ENCODE results near the gene SERTM1.
A peak's percentile ranks its signal among the peaks of the same experiment; 100 is the strongest.

The SERTM1 gene

DNA sequence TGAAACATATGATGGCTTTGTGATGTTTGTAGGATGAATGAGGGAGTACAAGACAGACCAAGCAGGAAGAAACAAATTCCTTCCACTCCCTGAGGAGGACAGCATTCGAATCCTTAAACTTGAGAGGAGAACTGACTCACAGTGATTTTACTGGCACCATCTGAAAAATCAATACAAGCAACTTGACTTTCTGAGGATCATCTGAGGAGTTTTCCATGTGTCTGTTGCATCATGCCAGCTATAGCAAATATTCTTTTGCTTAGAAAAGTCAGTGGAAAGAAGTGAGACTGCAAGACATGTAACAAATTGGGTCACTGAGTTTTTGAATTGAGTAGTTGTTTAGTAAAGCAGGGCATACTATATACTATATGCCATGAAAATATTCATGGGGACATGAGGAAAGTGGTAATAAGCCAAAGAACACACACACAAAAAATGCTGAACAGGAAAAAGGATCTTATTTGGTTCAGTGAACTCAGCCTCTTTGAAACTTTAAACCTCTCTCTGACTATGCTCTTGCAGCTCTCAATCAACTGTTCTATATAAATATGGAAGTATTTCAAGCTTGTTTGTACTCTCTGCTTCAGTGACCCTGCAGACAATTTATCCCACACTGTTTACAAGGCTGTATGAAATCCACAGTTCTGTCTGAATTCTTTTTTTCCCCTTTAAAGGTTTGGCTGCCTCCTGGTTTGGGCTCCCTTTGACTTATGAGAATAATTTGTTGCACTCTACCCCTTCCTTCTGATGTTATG lies 35.5 kb downstream of the SERTM1 start:
- no peak for DNase-seq

DNA sequence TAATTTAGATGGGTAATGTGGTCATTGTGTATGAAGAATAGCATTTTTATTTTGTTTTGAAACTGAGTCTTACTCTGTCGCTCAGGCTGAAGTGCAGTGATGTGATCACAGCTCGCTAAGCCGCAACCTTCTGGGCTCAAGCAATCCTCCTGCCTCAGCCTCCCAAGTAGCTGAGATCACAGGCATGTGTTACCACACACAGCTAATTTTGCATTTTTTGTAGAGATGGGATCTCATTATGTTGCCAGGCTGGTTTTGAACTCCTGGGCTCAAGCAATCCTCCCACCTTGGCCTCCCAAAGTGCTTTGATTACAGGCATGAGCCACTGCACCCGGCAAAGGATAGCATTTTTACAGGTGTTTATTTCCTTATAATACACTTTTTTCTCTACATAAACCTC lies 36.6 kb downstream of the SERTM1 start:
- DNase-seq = no peak

DNA sequence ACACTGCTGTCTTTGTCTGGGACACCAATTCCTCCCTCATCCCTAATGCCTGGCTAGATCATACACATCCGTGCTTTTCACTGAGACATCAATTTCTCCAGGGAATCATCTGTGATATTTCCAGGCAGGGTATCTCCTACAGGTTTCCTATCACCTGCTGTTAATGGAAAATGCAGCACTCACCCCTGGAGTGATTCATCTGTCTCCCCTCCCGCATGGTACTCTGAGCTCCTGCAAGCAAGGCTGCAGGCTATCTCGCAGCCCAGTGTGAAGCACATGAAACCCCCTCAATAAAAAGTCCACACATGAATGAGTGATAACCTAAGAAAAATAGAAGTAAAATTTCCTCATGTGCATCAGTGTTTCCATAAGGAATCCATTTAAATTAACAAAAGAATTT lies 38.5 kb downstream of the SERTM1 start:
- no peak for DNase-seq

DNA sequence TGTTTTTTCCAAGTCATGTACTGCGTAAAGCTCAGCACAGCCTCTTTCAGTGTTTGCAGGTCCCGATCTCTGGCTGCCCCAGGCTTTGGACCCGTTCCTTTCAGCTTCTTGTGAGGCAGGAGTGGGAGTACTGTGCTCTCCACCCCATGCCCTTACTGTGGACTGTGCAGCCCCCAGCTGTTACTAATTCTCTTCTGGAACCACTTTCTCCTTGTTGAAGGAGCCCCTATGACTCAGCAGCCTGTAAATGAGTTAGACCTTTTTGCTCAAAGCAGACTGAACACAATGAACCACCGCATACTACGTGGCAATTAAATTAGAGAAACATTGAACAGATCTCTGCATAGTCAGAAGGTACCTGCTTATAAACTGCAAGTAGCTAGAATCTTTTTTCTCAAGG lies 39.0 kb downstream of the SERTM1 start:
- no peak for DNase-seq

DNA sequence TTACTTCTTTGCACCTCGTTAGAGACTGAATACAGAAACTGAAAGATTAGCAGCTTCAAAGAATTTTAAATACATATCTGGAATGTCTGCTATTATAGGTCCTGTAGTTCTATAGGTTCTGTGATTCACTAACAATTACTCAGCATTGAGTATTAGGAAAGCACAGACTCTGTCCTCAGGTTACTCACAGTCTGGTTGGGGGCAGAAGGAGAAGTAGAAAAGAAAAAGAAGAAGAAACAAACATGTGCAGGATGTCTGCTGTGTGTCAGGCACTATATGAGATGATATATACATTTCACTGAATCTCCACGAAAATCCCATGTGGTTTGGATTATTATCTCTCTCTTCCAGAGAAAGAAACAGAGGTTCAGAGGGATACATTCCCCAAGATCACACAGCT lies 40.1 kb downstream of the SERTM1 start:
- no peak for DNase-seq

DNA sequence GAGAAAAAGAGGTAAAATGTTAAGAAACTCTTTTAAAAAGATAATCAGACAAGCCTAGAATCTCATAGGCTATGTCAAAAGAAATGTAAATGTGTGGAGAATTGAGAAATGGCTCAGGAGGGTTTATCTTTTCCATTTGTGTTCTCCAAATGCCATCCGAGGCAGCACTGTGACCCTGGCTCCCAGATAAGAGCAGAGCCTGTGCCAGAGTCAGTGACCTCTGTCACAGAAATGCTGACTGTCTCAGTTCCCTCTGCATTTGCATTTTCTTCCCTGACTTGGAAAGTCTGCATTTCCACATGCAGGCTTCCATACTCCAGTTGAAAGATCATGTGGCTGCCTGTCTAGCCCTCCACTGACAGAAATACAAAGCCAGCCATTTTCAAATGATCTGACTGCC lies 42.0 kb downstream of the SERTM1 start:
- no peak for DNase-seq

DNA sequence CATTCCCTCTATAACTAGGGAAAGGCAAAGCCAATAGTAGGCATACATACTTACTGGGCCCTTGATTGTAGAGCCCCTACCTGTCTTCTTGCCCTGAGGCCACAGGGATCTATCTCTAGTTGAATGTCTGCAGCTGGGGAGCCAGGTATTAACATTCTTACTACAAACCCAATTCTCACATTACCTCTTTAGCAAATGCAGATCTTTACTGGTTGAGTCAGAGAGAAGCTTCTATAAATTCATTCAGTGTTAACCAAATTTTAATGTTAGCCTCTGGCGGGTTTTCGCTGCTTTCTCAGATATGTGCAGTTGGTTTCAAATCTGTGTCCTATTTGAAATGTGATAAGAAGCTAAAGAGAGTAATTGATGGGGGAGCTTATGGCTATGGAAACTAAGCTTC lies 43.2 kb downstream of the SERTM1 start:
- DNase-seq = no peak

DNA sequence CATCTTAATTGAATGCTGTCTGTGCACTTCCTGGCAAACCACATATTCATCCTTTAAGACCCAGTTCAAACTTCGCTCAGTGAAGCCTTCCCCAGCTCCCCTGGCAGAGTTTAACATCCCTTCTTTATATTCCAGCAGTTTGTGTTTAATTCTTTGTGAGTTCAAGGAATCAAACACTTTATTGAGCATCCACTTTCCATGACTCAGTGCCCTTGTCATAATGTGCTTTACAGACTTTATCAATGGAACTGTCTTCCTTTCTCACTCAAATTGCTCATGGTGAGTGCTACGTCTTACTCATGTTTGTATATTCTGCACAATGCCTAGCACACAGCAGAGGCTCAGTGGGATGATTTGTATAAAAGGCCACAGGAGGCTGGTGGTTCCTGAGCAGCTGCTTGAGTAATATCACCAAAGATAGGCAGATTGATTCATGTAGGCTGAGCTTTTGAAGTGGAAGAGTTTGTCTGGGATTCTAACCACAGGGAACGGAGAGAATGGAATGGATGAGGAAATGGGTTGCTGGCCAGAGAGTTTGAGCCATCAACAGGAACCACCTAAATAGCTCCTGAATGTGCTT lies 44.2 kb downstream of the SERTM1 start:
- no peak for DNase-seq

DNA sequence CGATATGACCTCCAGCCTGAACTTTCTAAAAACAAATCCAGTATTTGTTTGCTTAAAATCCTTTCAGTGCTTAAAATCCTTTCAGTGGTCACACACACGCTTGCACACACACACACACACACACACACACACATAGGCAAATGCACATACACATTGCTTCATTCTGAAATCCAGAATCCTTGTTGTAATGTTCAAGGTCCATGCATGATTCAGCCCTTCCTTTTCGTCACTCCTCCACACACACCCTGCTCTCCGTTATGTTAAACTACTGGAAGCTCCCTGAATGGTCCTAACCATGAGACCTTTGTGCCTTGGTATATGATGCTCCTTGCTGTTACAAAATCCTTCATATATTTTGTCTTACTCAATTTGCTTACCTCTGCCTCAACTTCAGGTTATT lies 44.9 kb downstream of the SERTM1 start:
- DNase-seq = no peak

DNA sequence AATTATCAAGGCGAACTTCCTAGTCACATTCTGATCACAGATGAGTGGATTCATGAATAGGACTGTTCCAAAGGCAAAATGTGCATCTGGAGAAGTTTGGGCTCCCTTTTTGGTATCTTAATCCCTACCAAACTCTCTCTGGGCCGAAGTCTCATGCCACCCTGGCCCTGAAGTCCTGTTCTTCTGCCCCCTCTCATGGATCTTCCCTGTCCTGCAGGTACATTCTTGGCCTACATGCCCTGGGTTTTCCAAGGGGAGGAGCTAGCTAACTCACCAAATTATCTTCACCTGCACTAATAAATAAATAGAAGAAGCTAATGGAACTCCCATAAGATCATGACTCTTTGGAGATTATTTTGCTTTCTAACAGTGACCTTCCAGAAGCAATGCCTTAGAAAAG lies 50.3 kb downstream of the SERTM1 start:
- DNase-seq = no peak

DNA sequence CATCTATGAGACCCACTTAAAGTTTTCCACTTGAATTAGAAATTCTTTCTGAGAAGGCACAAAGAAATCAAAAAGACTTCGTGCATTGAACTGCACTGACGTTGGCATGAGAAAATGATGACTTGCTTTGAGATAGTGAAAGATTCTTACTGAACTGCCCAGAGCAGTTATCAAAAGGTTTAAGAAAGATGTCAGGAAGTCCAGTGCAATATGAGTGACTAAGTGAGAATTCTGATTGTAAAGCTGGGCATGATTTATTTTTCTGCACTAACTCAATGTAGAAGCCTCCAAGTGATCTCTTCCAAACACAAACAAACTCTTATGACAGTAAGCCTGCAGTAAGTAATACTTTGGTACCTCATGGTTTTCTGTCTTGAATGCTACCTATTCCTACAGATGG lies 52.1 kb downstream of the SERTM1 start:
- DNase-seq = no peak

DNA sequence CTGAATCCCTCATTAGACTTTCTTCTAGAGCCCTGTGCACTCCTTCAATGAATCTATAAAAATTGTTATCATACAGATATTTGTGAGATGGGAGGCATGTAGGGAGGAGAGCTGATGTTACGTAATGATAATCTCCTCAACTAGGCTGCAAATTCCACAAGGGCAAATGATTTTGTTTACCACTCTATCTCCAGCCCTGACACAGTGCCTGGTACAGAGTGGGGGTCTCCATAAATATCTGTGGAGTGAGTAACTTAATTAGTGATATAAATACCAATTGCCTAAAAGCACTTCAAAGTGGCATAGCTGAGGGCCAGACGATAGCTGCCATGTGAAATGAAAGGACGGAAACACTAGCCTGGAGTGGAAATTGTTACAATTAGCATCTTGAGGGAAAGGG lies 54.2 kb downstream of the SERTM1 start:
- DNase-seq = no peak

DNA sequence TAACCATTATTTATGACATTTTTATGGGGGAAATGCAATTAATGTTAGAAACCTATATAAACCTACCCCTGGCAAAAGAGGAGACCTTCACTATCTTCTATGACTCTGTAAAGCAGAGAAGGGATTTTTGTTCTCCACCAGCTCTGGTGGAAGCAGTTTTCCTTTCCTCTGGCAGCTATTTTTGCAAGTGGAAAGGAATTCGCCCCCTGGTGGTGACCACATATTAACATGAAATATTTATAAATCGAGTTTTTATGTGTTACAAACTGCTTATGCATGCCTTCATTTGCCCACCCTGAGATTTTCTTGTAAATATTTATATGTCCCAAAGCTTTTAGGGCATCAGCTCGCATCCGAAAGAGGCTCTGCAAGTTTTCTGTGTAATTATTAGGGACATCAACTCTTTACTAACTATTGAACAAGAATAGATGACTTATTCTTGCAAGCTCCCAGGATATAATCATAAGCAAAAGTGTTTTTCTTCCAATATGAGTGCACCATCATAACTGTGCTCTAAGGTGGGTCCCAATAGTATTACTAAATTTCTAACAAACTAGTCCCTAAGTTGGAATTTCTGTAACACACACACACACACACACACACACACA lies 62.4 kb downstream of the SERTM1 start:
- peak in 29 of 56 donors; percentile 1 to 67 (median 12) for DNase-seq

DNA sequence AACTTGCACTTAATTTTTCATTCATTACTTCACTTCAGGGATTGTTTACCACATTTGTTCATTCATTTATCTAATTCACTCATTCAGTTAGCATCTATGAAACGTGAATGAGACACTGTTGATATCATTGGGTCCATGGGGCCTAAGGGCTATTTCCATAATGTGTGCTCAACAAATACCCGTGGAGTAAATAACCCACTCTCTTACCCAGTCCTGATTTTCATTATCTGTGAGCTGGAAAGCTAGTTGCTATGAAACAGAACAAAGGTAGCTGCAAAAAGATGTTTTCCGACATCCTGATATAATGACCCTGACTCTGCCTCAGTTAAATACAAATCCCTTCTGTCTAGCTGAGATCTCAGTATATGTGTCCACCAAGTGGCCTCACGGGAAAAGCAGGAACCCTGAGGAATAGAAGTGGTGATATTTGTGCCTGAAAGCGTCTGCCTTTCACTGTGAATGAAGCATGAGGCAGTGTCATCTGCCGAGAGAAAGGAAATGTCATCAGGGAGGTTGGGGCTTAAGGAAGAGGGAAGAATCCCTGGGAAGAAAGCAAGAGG lies 63.8 kb downstream of the SERTM1 start:
- DNase-seq = no peak

DNA sequence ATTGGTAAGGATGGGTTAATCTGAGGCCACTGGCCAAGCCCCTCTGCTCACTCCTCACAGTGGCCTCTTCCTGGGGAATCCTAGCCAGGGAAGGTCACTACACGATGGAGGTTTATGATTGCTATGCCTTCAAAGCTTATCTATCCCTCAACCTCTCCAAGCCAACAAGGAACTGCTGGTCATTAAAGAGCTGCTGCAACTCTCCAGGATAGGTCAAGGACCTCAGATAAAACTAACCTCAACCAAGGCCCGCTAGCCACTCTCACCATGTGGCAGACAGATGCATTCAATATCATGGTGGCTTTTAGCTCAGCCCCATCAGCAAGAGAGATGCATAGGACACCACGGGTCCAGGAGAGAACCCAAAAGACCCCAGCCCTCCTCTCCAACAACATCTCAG lies 71.6 kb downstream of the SERTM1 start:
- DNase-seq = no peak

DNA sequence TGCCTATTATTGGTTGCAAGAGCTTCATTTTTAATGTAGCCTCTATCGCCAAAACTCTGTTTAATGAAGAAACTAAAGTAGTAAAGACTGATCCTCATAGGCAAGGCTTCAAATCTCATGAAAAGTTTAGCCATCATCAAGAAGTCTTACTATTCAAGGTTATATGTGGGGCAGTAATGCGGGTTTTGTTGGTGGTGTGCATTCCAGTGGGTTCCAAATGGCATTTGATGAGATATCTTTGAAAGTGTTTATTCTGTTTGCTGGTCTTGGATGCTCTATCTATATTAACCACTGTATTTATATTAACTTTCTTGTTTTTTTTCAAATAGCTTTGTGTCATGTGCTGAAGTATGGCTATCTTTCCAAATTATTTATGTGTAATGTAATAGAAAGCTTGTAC lies 72.2 kb downstream of the SERTM1 start:
- DNase-seq = no peak
